OCI-LY7 (cell line): Measurements from ENCODE around the gene CDC5L. TPM values are rescaled to one million over a fixed set of nuclear protein-coding genes. Genes with fewer than 3 reads are reported as not detected.

Experiments used
- BruUV-seq: library from RNA; stranded (reverse); fragments of 400-500 nt; replicated peaks from 2 replicates; lab custom pipeline; 2021; lab: Mats Ljungman, UMichigan
- CTCF ChIA-PET: fragments of 300-600 bp; sonication (Branson Sonifier 250); formaldehyde crosslinking; loops from one replicate; lab custom pipeline; 2022; ENCODE audit warnings: antibody characterized with exemption; ENCODE audit not compliant: unreplicated experiment; lab: Charles Lee
- POLR2A ChIA-PET: fragments of 300-600 bp; sonication (Branson Sonifier 250); formaldehyde crosslinking; loops from one replicate; lab custom pipeline; 2022; ENCODE audit warnings: antibody characterized with exemption; lab: Charles Lee
- DNase-seq: peaks from one replicate; pipeline ENCODE4 v3.0.0-alpha.2; 2015; ENCODE audit warnings: low spot score
- H2AFZ ChIP-seq: fragments of 200-600 bp; sonication (generic), shearing (Covaris generic); 2 replicates; pipeline ENCODE4 v1.6.1; 2014; ENCODE audit warnings: mild to moderate bottlenecking, antibody characterized with exemption, low read length, moderate library complexity
- H3K27ac ChIP-seq: fragments of 200-600 bp; sonication (generic); 2 replicates; pipeline ENCODE4 v1.5.1; 2014; ENCODE audit warnings: mixed run types, low read depth, mild to moderate bottlenecking, moderate library complexity, low read length, inconsistent platforms; ENCODE audit not compliant: poor library complexity, severe bottlenecking
- H3K36me3 ChIP-seq: fragments of 200-600 bp; sonication (generic); 2 replicates; pipeline ENCODE4 v1.6.1; 2014; ENCODE audit warnings: mild to moderate bottlenecking, antibody characterized with exemption, low read length, moderate library complexity, mixed read lengths; ENCODE audit not compliant: insufficient read depth
- H3K4me1 ChIP-seq: fragments of 200-600 bp; sonication (generic); 2 replicates; pipeline ENCODE4 v1.5.1; 2014; ENCODE audit warnings: mild to moderate bottlenecking, low read length; ENCODE audit not compliant: insufficient read depth, poor library complexity, severe bottlenecking
- H3K4me2 ChIP-seq: fragments of 200-600 bp; sonication (generic); 2 replicates; pipeline ENCODE4 v1.6.1; 2014; ENCODE audit warnings: mild to moderate bottlenecking, low read length
- H3K4me3 ChIP-seq: fragments of 200-600 bp; sonication (generic); 2 replicates; pipeline ENCODE4 v1.5.1; 2014; ENCODE audit warnings: mild to moderate bottlenecking, low read depth, low read length; ENCODE audit not compliant: poor library complexity, severe bottlenecking
- H3K79me2 ChIP-seq: fragments of 200-600 bp; sonication (generic); 2 replicates; pipeline ENCODE4 v1.6.1; 2016; ENCODE audit warnings: low read depth, mild to moderate bottlenecking, low read length, moderate library complexity, mixed read lengths; ENCODE audit not compliant: insufficient read depth
- H3K9me2 ChIP-seq: fragments of 200-600 bp; sonication (generic); 2 replicates; pipeline ENCODE4 v1.6.1; 2016; ENCODE audit warnings: mild to moderate bottlenecking, low read length, mixed read lengths; ENCODE audit not compliant: insufficient read depth
- H3K9me3 ChIP-seq: fragments of 200-600 bp; sonication (generic); 2 replicates; pipeline ENCODE4 v1.6.1; 2014; ENCODE audit warnings: mild to moderate bottlenecking, mixed run types, low read length, mixed read lengths
- H4K20me1 ChIP-seq: fragments of 200-600 bp; sonication (generic); 2 replicates; pipeline ENCODE4 v1.6.1; 2014; ENCODE audit warnings: mild to moderate bottlenecking, antibody characterized with exemption, low read length, moderate library complexity, mixed read lengths; ENCODE audit not compliant: insufficient read depth
- CTCF ChIP-seq: fragments of 200-600 bp; sonication (generic); conservative IDR thresholded peaks from 2 replicates; pipeline ENCODE4 v1.5.1; 2014; ENCODE audit warnings: mild to moderate bottlenecking, antibody characterized with exemption, low read length, moderate library complexity, mixed read lengths
- EZH2phosphoT487 ChIP-seq: fragments of 200-600 bp; sonication (generic); IDR thresholded peaks from 2 replicates; pipeline ENCODE4 v1.6.1; 2018; ENCODE audit warnings: low read depth, borderline replicate concordance, mild to moderate bottlenecking, mixed run types, antibody characterized with exemption, low read length, moderate library complexity, mixed read lengths
- intact Hi-C: fragments of 100-400 bp; cut with micrococcal nuclease; formaldehyde crosslinking; loops from one replicate; pipeline ENCODE4 v1.10.0; 2022; ENCODE audit not compliant: unreplicated experiment
- total RNA-seq, 2 experiments: library from RNA; depleted of rRNA in 1 of 2; stranded (reverse); fragments of >200 nt in 1 of 2; shearing (Covaris generic) in 1 of 2; gene quantifications; 2 replicates each; pipeline ENCODE4 v1.2.3, GENCODE V29; 2014 to 2022

The CDC5L gene
- total RNA-seq, 2 experiments from 2014 or later = 21.5 to 24.0 TPM

GRCh38 chr6:44400572-44400971 is 13.1 kb downstream of the CDC5L start:
- peaks cover 15% of the 10 kb centered on the region; the same call in 1 of the 2 replicates for H3K79me2 ChIP-seq
- no peaks in the 10 kb centered on the region for H4K20me1 ChIP-seq
- DNase-seq = no peak
- H3K9me2 ChIP-seq = no peaks in the 10 kb centered on the region
- H3K9me3 ChIP-seq = peaks cover 5% of the 10 kb centered on the region; the same call in 1 of the 2 replicates
- H3K4me1 ChIP-seq = no peaks in the 10 kb centered on the region
- H3K4me3 ChIP-seq = no peak overlapping the region
- H3K4me2 ChIP-seq = no peak overlapping the region
- no TSS peak for BruUV-seq
- peaks cover 92% of the 10 kb centered on the region for H3K36me3 ChIP-seq
- intact Hi-C loops = no loop called here
- ChIA-PET POLR2A (no interaction called here), CTCF (no interaction called here)
- no peak overlapping the region for H2AFZ ChIP-seq
- TF ChIP-seq EZH2phosphoT487 (no peak), CTCF (no peak)
- H3K27ac ChIP-seq = no peak overlapping the region

GRCh38 chr6:44401138-44401537 is 13.6 kb downstream of the CDC5L start:
- no peaks in the 10 kb centered on the region for H3K4me1 ChIP-seq
- no TSS peak for BruUV-seq
- no peaks in the 10 kb centered on the region for H3K9me2 ChIP-seq
- ChIA-PET CTCF (no interaction called here), POLR2A (no interaction called here)
- peaks cover 15% of the 10 kb centered on the region; the same call in 1 of the 2 replicates for H3K79me2 ChIP-seq
- H3K4me3 ChIP-seq = no peak overlapping the region
- DNase-seq = no peak
- peaks cover 92% of the 10 kb centered on the region for H3K36me3 ChIP-seq
- H4K20me1 ChIP-seq = no peaks in the 10 kb centered on the region
- intact Hi-C loops = no loop called here
- no peak for TF ChIP-seq EZH2phosphoT487
- no peak for TF ChIP-seq CTCF
- peaks cover 5% of the 10 kb centered on the region; the same call in 1 of the 2 replicates for H3K9me3 ChIP-seq
- H2AFZ ChIP-seq = no peak overlapping the region
- H3K27ac ChIP-seq = no peak overlapping the region
- no peak overlapping the region for H3K4me2 ChIP-seq

GRCh38 chr6:44404022-44404714 is 16.7 kb downstream of the CDC5L start:
- TF ChIP-seq CTCF = no peak
- no peak for TF ChIP-seq EZH2phosphoT487
- intact Hi-C loops = no loop called here
- no peak for DNase-seq
- H3K4me1 ChIP-seq = no peaks in the 10 kb centered on the region
- ChIA-PET POLR2A (interaction anchor here (1.0 to 1.1 kb wide), 2 partner anchors 17 to 18 kb away, joined by 3 to 4 read pairs; partner anchors contain the start of gene CDC5L), CTCF (no interaction called here)
- H3K9me2 ChIP-seq = no peaks in the 10 kb centered on the region
- peaks cover 92% of the 10 kb centered on the region for H3K36me3 ChIP-seq
- H3K79me2 ChIP-seq = peaks cover 15% of the 10 kb centered on the region; the same call in 1 of the 2 replicates
- H3K27ac ChIP-seq = no peak overlapping the region
- no peak overlapping the region for H2AFZ ChIP-seq
- H3K4me3 ChIP-seq = no peak overlapping the region
- no peaks in the 10 kb centered on the region for H4K20me1 ChIP-seq
- H3K9me3 ChIP-seq = peaks cover 5% of the 10 kb centered on the region; the same call in 1 of the 2 replicates
- BruUV-seq = no TSS peak
- H3K4me2 ChIP-seq = no peak overlapping the region
